Stimulated activated CD4-positive, alpha-beta T cell treated with anti-CD3 and anti-CD28 coated beads, TNF-alpha, amount 100 ng/mL, for 4 hours (primary cell): ENCODE results near the gene RFX3.

Experiments
- DNase-seq, 3 experiments: peaks; one replicate each; pipeline ENCODE4 v3.0.0-alpha.2; 2020; ENCODE audit warnings: low read depth in 3 of 3

Gene RFX3

GRCh38 chr9:3513265-3513818 is 12.5 kb downstream of the RFX3 start:
- DNase-seq: no peak

DNA sequence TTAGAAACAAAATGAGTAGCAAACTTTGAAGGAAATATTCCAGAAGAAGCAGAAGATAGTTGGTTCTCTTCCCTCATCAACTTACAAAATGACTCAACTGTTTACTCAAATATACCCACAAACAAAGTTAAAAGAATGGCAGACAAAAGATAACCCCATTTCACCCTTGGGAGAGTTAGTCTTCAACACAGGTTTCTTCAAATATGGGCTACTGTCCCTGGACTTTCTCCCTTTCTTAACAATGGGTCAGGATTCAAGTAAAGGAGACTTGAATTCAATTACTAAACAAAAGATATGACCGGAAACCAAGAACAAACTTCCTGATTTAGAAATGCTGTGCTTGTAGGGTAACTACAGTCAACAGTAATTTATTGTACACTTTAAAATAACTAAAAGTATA is 14.2 kb downstream of the RFX3 start:
- DNase-seq: no peak

DNA sequence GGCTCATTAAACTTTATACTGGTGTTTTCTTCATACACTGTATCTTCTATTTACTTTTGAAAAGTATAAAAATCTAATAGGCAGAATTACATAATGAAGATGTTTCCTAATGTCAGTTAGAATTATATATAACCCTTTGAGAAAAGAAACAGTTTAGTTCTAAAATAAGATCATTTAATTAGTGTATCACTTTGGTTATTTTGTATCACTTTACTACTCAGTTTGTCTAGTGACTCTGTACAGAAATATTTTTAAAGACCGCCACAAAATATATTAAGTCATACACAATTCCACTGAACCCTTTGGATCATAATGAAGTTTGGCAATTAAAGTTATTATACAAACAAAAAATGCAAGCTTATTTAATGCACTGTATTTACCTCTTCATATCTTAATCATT is 15.0 kb downstream of the RFX3 start:
- no peak for DNase-seq

DNA sequence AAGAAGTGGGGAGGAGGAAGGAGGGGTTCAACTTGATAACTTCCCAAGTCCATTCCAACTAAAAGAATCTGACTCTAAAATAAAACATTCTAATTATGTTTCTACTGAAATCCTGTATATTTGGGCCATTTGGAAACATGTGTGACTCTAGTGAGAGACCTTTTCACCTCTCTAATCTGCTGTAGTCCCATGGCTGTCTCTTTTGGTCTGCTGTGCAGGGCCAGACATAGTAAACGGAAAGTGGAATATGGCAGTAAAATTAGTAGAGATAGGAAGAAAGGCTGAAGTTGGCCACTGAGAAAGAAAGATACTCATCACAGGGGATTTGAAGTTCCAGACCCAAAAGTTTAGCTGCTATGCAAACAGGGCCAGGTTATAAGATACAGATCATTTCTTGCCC is 15.9 kb downstream of the RFX3 start:
- no peak for DNase-seq

GRCh38 chr9:3508521-3509291 is 17.1 kb downstream of the RFX3 start:
- no peak for DNase-seq

- DNase-seq: no peak
Observed at GRCh38 chr9:3508078-3508431, 17.7 kb downstream of the RFX3 start.

GRCh38 chr9:3507395-3508077 is 18.3 kb downstream of the RFX3 start:
- no peak for DNase-seq

- DNase-seq: no peak
Observed at GRCh38 chr9:3506164-3506563, 19.6 kb downstream of the RFX3 start.

DNA sequence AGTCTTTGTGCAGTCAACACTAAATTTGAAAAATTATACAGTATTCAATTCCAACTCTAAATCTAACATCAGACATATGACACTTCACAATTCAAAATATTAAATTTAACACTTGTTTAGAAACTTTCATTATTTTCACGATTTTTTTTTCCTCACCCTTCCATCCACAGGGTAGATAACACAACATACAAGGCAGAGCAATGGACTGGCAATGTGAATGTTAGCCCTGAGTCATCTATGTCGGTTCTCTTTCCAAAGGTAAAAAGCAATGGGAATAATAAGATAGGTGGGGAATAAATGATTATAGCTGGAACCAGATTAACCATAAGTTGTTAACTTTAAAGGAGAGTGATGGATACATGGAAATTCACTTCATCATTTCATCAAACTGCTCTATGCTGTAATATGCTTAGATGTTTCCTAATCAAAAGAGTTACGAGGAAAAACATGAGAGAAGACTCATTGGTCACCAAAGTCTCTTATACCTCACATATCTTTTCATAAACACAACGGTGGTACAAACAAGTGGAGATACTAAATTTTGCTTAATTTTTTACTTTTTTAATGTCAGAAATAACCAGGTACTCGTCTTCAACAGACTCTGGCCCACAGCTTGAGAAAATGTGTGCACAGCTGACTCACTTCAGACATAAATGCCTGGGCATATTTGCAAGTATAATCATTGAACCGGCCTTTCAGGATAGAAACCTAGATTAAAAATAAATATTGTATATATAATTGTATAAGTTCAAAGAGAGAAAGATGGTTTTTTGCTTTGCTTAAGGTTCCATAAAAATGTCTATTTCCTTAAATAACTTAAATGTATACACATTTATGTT is 23.0 kb downstream of the RFX3 start:
- no peak for DNase-seq

GRCh38 chr9:3500044-3500443 is 25.8 kb downstream of the RFX3 start:
- no peak for DNase-seq

DNA sequence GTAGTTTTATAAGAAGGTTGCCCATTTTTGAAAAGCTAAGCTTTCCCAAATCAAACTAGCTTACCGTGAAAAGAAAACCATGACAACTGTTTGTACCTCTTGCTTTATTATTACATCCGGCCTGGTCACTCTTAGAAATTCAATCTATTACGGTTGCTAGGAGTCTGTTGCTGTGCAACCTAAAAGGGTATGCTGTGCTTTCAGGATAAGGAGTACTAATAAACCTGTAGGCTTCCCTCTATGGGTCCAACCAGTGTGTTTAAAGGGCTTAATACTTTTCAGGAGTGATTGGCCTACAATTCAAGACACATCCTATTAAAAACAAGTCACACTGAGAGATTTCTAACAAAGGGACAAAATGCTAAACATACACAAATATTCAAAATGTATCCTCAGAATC is 27.1 kb downstream of the RFX3 start:
- no peak for DNase-seq

DNA sequence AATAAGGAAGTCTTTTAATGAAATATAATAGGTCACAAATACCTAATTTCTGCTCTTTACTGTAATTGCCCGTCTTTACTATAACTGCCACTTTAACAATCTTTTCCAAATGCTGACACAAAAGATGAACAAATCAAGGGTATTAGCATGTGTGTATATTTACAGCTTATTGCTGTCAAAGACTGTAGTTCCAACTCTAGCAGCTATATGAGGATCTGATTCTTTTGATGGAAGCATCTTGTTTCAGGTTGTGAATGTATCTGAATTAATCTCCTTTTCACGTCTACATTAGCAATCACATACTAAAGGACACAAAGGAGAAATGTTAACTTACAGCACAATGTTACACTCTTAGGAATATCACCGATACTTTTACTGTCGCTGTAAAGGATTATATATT is 27.9 kb downstream of the RFX3 start:
- DNase-seq: no peak

DNA sequence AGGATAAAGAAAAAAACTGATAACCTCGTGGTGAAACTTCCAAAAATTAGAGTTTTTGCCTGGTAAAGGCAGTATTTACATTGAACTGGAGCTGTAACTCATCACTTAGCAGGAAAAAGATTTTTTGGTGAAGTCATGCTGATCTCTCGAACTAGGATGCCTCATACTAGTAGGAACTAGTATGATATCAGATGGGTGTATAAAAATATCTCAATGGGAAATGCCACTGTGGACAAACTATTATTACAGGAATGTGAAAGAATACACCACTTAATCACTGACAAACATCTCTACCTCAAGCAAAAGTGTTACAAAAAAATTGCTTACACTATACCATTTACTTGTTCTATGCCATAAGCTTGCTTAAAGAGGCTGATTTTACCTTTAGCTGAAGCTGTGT is 28.4 kb downstream of the RFX3 start:
- DNase-seq: no peak

DNA sequence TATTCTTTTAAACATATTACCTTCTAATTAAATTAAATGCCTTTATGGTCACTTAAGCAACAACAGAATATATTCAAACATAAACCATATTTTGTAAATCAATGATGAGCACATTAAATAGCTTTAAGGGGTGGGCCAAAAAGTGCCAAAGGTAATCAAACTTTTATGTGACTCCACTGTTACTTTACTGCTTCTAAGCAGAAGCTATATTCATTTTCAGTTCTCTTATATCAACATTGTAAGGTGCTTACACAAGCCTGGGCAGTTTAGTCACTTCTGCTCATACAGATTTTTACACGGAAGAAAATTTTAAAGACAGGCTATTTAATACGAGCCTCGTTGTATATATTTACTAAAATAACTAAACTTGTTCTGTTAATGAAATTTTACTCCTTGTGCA is 29.9 kb downstream of the RFX3 start:
- no peak for DNase-seq

GRCh38 chr9:3492214-3492613 is 33.6 kb downstream of the RFX3 start:
- no peak for DNase-seq

GRCh38 chr9:3491450-3491849 is 34.4 kb downstream of the RFX3 start:
- DNase-seq: no peak

- DNase-seq: no peak
Observed at GRCh38 chr9:3490957-3491356, 34.8 kb downstream of the RFX3 start.

GRCh38 chr9:3482578-3482977 is 43.2 kb downstream of the RFX3 start:
- DNase-seq: no peak

DNA sequence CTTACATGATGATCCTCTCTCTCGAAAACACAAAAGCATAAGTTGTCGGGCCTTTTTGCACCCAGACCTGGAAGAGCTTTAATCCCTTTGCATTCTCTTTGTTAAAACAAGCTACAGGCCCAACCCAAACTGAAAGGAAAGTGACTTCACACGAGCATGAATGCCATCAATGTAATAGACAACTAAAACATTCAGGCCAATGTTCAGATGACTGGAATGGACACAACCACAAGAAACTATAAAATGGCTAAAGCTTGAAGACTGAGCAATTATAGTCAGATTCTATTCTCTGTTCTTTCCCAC is 45.5 kb downstream of the RFX3 start:
- no peak for DNase-seq

GRCh38 chr9:3479514-3480352 is 46.1 kb downstream of the RFX3 start:
- no peak for DNase-seq

GRCh38 chr9:3478549-3478953 is 47.2 kb downstream of the RFX3 start:
- no peak for DNase-seq
